GM21717 (cell line): ENCODE data around the gene BPIFB4.
"Not testable (repeated sequence)": the region's sequence is repeated elsewhere in the genome, so short reads cannot be mapped to it uniquely, and the experiment has no call there.

Experiments
- ATAC-seq: cut with Tn5 transposase; IDR thresholded peaks from one replicate; pipeline ENCODE4 v1.9.1; 2021; ENCODE audit warnings: mild to moderate bottlenecking, moderate library complexity; ENCODE audit not compliant: unreplicated experiment

BPIFB4 gene

DNA sequence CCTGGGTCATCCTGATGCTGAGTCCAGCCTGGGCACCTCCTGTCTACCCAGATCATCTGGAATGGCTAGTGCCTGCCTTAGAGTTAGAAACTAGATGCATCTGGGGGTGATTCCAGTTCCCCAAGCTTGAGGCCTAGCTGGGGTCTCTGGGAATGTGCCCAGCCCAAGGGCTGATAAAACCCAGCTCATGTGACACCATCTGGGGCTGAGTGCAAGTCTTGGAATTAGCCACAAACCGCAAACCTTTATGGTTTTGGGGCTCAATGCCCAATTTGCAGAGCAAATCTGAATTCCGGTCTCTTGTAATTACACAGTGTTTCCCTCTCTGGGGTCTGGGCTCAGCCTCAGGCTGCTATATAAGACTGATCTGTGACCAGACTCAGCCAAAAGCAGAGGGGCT is at the start of gene BPIFB4:
BPIFB4 (plus strand) TSS at position 385 of the 400 bp plus-strand sequence. CDS start 1,884 bp downstream, outside the sequence.
- no peak for ATAC-seq

GRCh38 chr20:33030076-33030475 is 49.4 kb upstream of the BPIFB4 start:
- no peak for ATAC-seq

GRCh38 chr20:33030569-33030968 is 48.9 kb upstream of the BPIFB4 start:
- no peak for ATAC-seq

DNA sequence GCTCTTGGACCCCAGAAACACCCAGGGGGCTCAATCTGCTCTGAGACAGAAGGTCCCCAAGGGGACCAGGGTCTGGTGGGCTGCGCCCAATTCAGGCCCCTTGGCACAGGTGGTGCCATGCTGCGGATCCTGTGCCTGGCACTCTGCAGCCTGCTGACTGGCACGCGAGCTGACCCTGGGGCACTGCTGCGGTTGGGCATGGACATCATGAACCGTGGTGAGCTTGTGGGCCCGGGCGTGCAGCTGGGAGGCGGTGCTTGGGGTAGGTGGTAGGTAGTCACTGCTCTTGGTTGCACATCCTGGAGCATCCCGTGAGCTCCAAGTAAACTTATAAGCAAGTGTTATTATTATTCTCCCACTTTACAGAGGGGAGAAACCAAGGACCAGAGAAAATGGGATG is 47.9 kb upstream of the BPIFB4 start, which contains the start of gene BPIFB6:
BPIFB6 (plus strand) TSS at position 118 of the 400 bp plus-strand sequence; CDS start at position 118, 0 bp downstream.
- no peak for ATAC-seq

GRCh38 chr20:33032555-33032954 is 46.9 kb upstream of the BPIFB4 start:
- no peak for ATAC-seq

GRCh38 chr20:33033381-33033780 is 46.1 kb upstream of the BPIFB4 start:
- ATAC-seq: no peak

- no peak for ATAC-seq
These were observed 45.3 kb upstream of the BPIFB4 start for GRCh38 chr20:33034115-33034514.

DNA sequence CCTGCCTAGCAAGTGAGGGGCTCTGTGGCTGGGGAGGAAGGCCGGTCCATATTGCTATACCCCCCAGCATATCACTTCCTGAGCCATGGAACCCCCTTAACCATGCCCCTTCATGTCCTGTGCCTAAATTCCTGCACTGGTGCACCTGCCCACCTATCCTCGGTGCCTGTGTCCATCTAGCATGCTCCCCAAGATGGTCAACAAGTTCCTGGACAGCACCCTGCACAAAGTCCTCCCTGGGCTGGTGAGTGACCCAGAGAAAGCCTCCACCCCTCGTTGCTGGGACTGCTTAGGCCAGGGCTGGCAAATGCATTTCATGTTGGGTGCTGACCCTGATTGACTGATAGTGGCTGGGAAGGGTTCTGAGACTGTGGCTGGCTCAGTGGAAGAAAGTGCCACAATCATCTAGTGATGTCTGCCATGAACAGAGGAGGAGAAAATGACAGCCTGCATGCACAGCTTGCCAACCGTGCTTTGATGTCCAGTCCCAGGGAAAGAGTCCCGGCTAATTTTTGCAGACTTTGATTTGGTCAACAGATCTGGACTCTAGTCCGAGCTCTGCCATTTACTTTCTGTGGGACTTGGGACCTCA is 44.4 kb upstream of the BPIFB4 start:
- no peak for ATAC-seq

DNA sequence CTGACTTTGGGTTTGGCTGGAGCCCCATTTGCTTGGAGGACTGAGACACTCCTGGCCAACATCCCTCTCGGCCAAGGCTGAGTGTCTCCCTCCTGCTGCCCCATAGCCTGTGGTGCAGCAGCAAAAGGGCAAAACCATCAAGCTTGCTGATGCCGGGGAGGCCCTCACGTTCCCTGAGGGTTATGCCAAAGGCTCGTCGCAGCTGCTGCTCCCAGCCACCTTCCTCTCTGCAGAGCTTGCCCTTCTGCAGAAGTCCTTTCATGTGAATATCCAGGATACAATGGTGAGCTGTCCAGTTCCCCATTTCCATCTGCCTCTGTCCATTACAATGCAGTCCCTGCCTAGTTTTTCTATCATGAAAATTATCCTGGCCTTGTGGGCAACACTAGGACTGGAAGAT is 42.0 kb upstream of the BPIFB4 start:
- ATAC-seq: no peak

- ATAC-seq: no peak
These were observed 41.2 kb upstream of the BPIFB4 start for GRCh38 chr20:33038243-33038642.

DNA sequence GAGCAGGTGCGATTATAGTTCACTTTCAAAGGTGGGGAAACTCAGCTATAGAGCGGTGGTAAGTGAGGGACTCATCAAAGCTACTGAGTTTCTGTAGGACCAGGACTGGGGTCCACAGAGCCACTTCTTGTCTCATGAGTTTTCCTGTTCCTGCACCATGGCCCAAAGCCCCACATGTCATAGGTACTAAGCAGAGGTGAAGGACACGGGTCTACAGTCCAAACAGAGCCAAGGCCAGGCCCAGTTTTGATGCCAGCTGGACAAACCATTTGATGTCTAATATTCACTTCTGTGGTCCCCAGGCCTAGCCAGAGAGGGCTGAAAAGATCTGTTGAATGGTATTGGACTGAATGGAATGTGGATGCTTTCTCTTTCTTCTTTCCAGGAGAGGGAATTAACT is 37.0 kb upstream of the BPIFB4 start:
- no peak for ATAC-seq

GRCh38 chr20:33042983-33043730 is 36.3 kb upstream of the BPIFB4 start:
- ATAC-seq: no peak

GRCh38 chr20:33043731-33044181 is 35.7 kb upstream of the BPIFB4 start:
- no peak for ATAC-seq

DNA sequence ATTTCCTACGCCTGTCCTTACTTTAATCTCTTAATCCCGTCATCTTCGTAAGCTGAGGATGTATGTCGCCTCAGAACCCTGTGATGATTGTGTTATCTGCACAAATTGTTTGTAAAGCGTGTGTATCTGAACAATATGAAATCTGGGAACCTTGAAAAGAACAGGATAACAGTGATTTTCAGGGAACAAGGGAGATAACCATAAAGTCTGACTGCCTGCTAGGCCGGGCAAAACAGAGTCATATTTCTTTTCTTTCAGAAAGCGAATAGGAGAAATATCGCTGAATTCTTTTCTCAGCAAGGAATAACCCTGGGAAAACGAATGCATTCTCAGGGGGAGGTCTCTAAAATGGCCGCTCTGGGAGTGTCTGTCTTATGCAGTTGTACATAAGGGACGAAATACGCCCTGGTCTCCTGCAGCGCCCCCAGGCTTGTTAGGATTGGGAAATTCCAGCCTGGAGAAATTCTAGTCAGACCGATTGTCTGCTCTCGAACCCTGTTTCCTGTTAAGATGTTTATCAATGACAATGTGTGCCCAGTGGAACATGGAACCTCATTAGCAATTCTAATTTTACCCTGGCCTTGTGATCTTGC is 34.2 kb upstream of the BPIFB4 start:
- ATAC-seq: not testable (repeated sequence)

- no peak for ATAC-seq
These were observed 33.0 kb upstream of the BPIFB4 start for GRCh38 chr20:33046412-33046811.

DNA sequence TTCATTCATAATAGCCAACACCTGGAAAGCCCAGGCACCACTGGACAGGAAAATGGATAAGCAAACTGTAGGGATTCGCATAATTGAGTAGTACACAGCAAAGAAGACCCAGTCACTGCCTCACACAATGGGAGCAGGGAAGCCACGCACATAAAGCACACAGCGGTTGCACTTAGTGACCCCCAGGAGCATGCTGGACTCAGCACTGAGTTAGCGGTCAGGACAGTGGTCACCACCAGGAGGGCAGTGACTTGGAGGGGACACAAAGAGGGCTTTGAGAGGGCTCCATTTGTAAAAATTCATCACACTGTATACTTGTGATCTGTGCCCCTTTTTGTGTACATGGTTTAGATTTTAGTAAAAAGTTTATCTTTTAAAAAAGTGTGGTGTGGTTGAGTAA is 28.1 kb upstream of the BPIFB4 start:
- no peak for ATAC-seq

DNA sequence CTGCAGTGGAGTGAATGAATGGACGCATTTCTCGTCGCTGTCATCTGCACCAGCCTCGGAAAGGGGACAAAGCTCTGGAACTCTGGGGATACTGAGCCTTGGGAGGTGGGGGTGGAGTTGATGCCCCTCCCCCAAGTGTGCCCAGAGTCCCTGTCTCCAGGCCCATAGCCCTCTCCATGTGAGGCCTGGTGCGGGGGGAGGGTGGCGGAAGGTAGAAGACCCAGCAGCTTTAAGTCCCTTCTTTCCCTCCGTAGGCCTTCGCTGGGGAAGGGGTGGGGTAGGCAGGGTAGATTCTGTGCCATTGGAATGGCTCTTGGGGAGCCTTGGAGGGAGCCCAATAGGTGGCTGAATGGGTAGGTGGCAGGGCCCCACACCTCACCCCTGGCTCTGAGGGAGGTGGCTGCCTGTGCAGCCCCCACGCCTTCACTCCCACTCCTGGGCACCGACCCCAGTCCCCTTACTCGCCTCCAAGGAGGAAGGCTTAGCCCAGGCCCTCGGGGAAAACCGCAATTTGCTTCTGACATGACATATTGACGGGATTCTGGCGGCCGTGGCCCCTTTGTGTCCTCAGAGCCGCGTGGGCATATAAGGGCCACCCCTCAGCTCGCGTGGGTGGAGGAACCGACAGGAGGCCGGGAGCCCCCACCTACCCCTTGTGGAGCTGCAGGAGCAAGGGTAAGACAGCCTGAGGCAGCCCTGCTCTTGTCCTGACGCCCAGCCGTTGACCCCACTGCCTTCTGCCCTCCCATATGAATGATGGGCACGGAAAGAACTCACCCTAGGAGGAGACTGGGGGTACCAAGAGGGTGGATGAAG is 25.9 kb upstream of the BPIFB4 start, which contains the start of gene BPIFB3:
BPIFB3 (plus strand) TSS at position 613 of the 816 bp plus-strand sequence. CDS start 1,533 bp downstream, outside the sequence.
- no peak for ATAC-seq

DNA sequence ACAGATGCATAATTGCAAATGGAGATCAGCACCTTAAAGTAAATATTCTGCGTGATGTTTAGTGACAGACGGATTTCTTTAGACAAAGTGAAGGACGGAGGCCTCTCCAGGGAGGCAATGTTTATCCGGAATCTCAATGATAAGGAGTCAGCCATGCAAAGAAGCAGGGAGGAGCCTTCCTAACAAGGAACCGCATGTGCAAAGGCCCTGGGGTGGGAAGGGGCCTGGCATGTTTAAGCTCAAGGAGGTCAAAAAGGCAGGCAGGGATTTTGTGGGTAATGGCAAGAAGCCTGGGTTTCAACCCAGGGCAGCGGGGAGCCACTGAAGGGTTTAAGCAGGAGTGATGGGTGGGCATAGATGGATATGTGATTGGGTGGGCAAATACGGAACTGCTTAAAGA is 25.1 kb upstream of the BPIFB4 start:
- ATAC-seq: no peak

DNA sequence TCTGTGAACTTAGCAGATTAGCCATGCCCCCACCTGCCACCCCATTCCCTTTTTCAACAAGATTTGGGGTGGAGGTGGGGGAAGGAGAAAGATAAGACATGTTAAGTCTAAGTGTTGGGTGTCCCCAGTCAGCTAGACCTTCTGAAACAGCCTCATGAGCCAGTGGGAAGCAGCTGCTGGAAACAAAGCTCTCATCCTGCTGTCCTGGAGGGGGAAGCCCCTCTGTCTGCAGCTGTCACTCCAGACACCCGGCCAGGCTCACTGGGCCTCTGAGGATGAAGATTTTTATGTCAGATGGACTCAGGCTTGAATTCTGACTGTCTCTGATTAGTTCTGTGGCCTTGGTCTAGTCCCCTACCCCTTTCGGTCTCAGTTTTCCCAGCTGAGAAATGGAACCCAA is 24.7 kb upstream of the BPIFB4 start:
- ATAC-seq: no peak

GRCh38 chr20:33059136-33059535 is 20.3 kb upstream of the BPIFB4 start:
- no peak for ATAC-seq
